ENCODE measurements around the gene RPS6KA4. TPM values are rescaled to one million over a fixed set of nuclear protein-coding genes. Genes with fewer than 3 reads are reported as not detected.

Gene RPS6KA4
- total and polyA plus RNA-seq, 2 of the 13 experiments (the other 11 are each of a cell fraction or from before 2014, with no cell fraction given): 8.9 to 14.2 TPM

- H3K9ac ChIP-seq (ENCODE audit: insufficient read depth, low read depth, low read length): no peak overlapping the region
- H3K4me1 ChIP-seq (ENCODE audit: insufficient read depth, low read length): no peaks in the 10 kb centered on the region
- H3K27ac ChIP-seq (ENCODE audit: extremely low read length, insufficient read depth, low read length): no peak overlapping the region
- ChIA-PET CTCF (ENCODE audit: low intra/inter-chr PET ratio, low total read pairs) (no interaction called here), POLR2A (no interaction called here)
- FAIRE-seq (no peak), ATAC-seq (no peak), DNase-seq (ENCODE audit: low spot score) (no peak)
- no peak overlapping the region for H3K4me3 ChIP-seq (replicated peaks in 1 of 3; ENCODE audit: insufficient read depth in 1 of 3, low read depth in 2 of 3, low read length in 3 of 3)
- 13% methylated on average over 2 of the region's 2 CpGs for WGBS (ENCODE audit: low lambda C conversion rate)
- no peaks in the 10 kb centered on the region for H3K36me3 ChIP-seq (replicated peaks in 1 of 2; ENCODE audit: control insufficient read depth in 1 of 2, insufficient read depth in 2 of 2, low read length in 2 of 2)
- H3K79me2 ChIP-seq (ENCODE audit: insufficient read depth, low read length): no peaks in the 10 kb centered on the region
- no TSS peak for BruUV-seq (replicated peaks)
- no peaks in the 10 kb centered on the region for H4K20me1 ChIP-seq (ENCODE audit: insufficient read depth, low read length)
- no peaks in the 10 kb centered on the region for H3K9me3 ChIP-seq (ENCODE audit: low read length)
- H3K27me3 ChIP-seq (ENCODE audit: control insufficient read depth in 1 of 2, insufficient read depth in 2 of 2, low read length in 2 of 2): peaks cover 9 to 69% of the 10 kb centered on the region in 2 experiments; a peak in 4 of 5 replicates
- H3K4me2 ChIP-seq (ENCODE audit: low read depth, low read length): no peak overlapping the region
- intact Hi-C loops (cut with micrococcal nuclease; ENCODE audit: unreplicated experiment) (no loop called here), in situ Hi-C loops (cut with HindIII; ENCODE audit: extremely low pct_ligation_motif_present, low pct_unique_long_range_greater_than_20kb) (no loop called here)
- H2AFZ ChIP-seq (ENCODE audit: low read length): no peak overlapping the region
- no peak for TF ChIP-seq TAF1 (CRISPR knock-in tag; IDR thresholded peaks at IDR 0.05)
- TF ChIP-seq ZNF768 (CRISPR knock-in tag; IDR thresholded peaks at IDR 0.05): peak; percentile 96
- no peak for TF ChIP-seq SYNCRIP (IDR thresholded peaks at IDR 0.05; ENCODE audit: insufficient read depth, low read depth, low read length)
- TF ChIP-seq, protein P1, sequence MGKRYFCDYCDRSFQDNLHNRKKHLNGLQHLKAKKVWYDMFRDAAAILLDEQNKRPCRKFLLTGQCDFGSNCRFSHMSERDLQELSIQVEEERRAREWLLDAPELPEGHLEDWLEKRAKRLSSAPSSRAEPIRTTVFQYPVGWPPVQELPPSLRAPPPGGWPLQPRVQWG (CRISPR knock-in tag; IDR thresholded peaks at IDR 0.05; ENCODE audit: borderline replicate concordance, low read depth): no peak
- no peak for TF ChIP-seq TP53 (CRISPR knock-in tag; conservative IDR thresholded peaks at IDR 0.05)
Measured at GRCh38 chr11:64383580-64383979, 24.6 kb downstream of the RPS6KA4 start.

GRCh38 chr11:64384028-64384737 lies 25.2 kb downstream of the RPS6KA4 start:
- H3K36me3 ChIP-seq (replicated peaks in 1 of 2; ENCODE audit: control insufficient read depth in 1 of 2, insufficient read depth in 2 of 2, low read length in 2 of 2): no peaks in the 10 kb centered on the region
- no peak overlapping the region for H2AFZ ChIP-seq (ENCODE audit: low read length)
- H3K27ac ChIP-seq (ENCODE audit: extremely low read length, insufficient read depth, low read length): no peak overlapping the region
- H3K4me3 ChIP-seq (replicated peaks in 1 of 3; ENCODE audit: insufficient read depth in 1 of 3, low read depth in 2 of 3, low read length in 3 of 3): no peak overlapping the region
- no peak overlapping the region for H3K4me2 ChIP-seq (ENCODE audit: low read depth, low read length)
- 51% methylated on average over 13 of the region's 17 CpGs for WGBS (ENCODE audit: low lambda C conversion rate)
- DNase-seq (ENCODE audit: low spot score) (no peak), FAIRE-seq (no peak), ATAC-seq (no peak)
- POLR2A ChIA-PET: no interaction called here
- H3K79me2 ChIP-seq (ENCODE audit: insufficient read depth, low read length): no peaks in the 10 kb centered on the region
- peaks cover 9 to 63% of the 10 kb centered on the region in 2 experiments; a peak in 4 of 5 replicates for H3K27me3 ChIP-seq (ENCODE audit: control insufficient read depth in 1 of 2, insufficient read depth in 2 of 2, low read length in 2 of 2)
- H3K9ac ChIP-seq (ENCODE audit: insufficient read depth, low read depth, low read length): no peak overlapping the region
- CTCF ChIA-PET (ENCODE audit: low intra/inter-chr PET ratio, low total read pairs): no interaction called here
- no peaks in the 10 kb centered on the region for H3K9me3 ChIP-seq (ENCODE audit: low read length)
- intact Hi-C loops (cut with micrococcal nuclease; ENCODE audit: unreplicated experiment): no loop called here
- no TSS peak for BruUV-seq (replicated peaks)
- no peaks in the 10 kb centered on the region for H3K4me1 ChIP-seq (ENCODE audit: insufficient read depth, low read length)
- in situ Hi-C loops (cut with HindIII; ENCODE audit: extremely low pct_ligation_motif_present, low pct_unique_long_range_greater_than_20kb): no loop called here
- no peaks in the 10 kb centered on the region for H4K20me1 ChIP-seq (ENCODE audit: insufficient read depth, low read length)
- TF ChIP-seq GFI1 (CRISPR knock-in tag; IDR thresholded peaks at IDR 0.05; ENCODE audit: borderline replicate concordance): no peak
- TF ChIP-seq, protein P2, sequence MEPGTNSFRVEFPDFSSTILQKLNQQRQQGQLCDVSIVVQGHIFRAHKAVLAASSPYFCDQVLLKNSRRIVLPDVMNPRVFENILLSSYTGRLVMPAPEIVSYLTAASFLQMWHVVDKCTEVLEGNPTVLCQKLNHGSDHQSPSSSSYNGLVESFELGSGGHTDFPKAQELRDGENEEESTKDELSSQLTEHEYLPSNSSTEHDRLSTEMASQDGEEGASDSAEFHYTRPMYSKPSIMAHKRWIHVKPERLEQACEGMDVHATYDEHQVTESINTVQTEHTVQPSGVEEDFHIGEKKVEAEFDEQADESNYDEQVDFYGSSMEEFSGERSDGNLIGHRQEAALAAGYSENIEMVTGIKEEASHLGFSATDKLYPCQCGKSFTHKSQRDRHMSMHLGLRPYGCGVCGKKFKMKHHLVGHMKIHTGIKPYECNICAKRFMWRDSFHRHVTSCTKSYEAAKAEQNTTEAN (CRISPR knock-in tag; conservative IDR thresholded peaks at IDR 0.05): no peak
- TF ChIP-seq GZF1 (CRISPR knock-in tag; IDR thresholded peaks at IDR 0.05): no peak
- no peak for TF ChIP-seq KDM3A (CRISPR knock-in tag; IDR thresholded peaks at IDR 0.05; ENCODE audit: low read depth)
- no peak for TF ChIP-seq ZNF879 (CRISPR knock-in tag; IDR thresholded peaks at IDR 0.05)
- no peak for TF ChIP-seq KDM4B (CRISPR knock-in tag; IDR thresholded peaks at IDR 0.05)
- no peak for TF ChIP-seq POGZ (CRISPR knock-in tag; IDR thresholded peaks at IDR 0.05)
